Measurements from ENCODE around the gene ALDH1B1.
"Not testable (repeated sequence)": the region's sequence is repeated elsewhere in the genome, so short reads cannot be mapped to it uniquely, and the experiment has no call there.

Gene ALDH1B1

GRCh38 chr9:38396371-38396671 lies 3.8 kb downstream of the ALDH1B1 start:
- no peaks in the 10 kb centered on the region for H3K9me3 ChIP-seq (ENCODE audit: low read length)
- H3K27me3 ChIP-seq (ENCODE audit: insufficient read depth, low read length): no peaks in the 10 kb centered on the region
- peaks cover 13% of the 10 kb centered on the region for H3K4me1 ChIP-seq (ENCODE audit: insufficient read depth, low read length)
- peaks cover 30% of the 10 kb centered on the region for H3K36me3 ChIP-seq (ENCODE audit: insufficient read depth, low read length)
- no peak overlapping the region for H2AFZ ChIP-seq (ENCODE audit: low read depth, low read length)
- no peak overlapping the region for H3K4me3 ChIP-seq (ENCODE audit: low read length)

- not testable (repeated sequence) for H3K27me3 ChIP-seq (ENCODE audit: insufficient read depth, low read length); H2AFZ ChIP-seq (ENCODE audit: low read depth, low read length); H3K4me3 ChIP-seq (ENCODE audit: low read length); H3K4me1 ChIP-seq (ENCODE audit: insufficient read depth, low read length); H3K9me3 ChIP-seq (ENCODE audit: low read length)
- H3K36me3 ChIP-seq (ENCODE audit: insufficient read depth, low read length): peaks cover 30% of the 10 kb centered on the region
These were observed 6.7 kb downstream of the ALDH1B1 start for GRCh38 chr9:38399191-38399590.

- no peaks in the 10 kb centered on the region for H3K9me3 ChIP-seq (ENCODE audit: low read length)
- H3K4me3 ChIP-seq (ENCODE audit: low read length): no peak overlapping the region
- H3K27me3 ChIP-seq (ENCODE audit: insufficient read depth, low read length): no peaks in the 10 kb centered on the region
- H3K36me3 ChIP-seq (ENCODE audit: insufficient read depth, low read length): peaks cover 21% of the 10 kb centered on the region
- peaks cover 3% of the 10 kb centered on the region for H3K4me1 ChIP-seq (ENCODE audit: insufficient read depth, low read length)
- no peak overlapping the region for H2AFZ ChIP-seq (ENCODE audit: low read depth, low read length)
These were observed 9.5 kb downstream of the ALDH1B1 start for GRCh38 chr9:38401994-38402393.

GRCh38 chr9:38404314-38404713 lies 11.8 kb downstream of the ALDH1B1 start:
- Histone ChIP-seq H3K4me1 (ENCODE audit: insufficient read depth, low read length) (peaks cover 3% of the 10 kb centered on the region), H2AFZ (ENCODE audit: low read depth, low read length) (no peak overlapping the region), H3K4me3 (ENCODE audit: low read length) (no peak overlapping the region), H3K9me3 (ENCODE audit: low read length) (no peaks in the 10 kb centered on the region), H3K27me3 (ENCODE audit: insufficient read depth, low read length) (no peaks in the 10 kb centered on the region), H3K36me3 (ENCODE audit: insufficient read depth, low read length) (peaks cover 25% of the 10 kb centered on the region)

GRCh38 chr9:38405785-38406184 lies 13.3 kb downstream of the ALDH1B1 start:
- H3K27me3 ChIP-seq (ENCODE audit: insufficient read depth, low read length): no peaks in the 10 kb centered on the region
- no peak overlapping the region for H3K4me3 ChIP-seq (ENCODE audit: low read length)
- H2AFZ ChIP-seq (ENCODE audit: low read depth, low read length): no peak overlapping the region
- peaks cover 31% of the 10 kb centered on the region for H3K36me3 ChIP-seq (ENCODE audit: insufficient read depth, low read length)
- H3K4me1 ChIP-seq (ENCODE audit: insufficient read depth, low read length): peaks cover 2% of the 10 kb centered on the region
- H3K9me3 ChIP-seq (ENCODE audit: low read length): no peaks in the 10 kb centered on the region

GRCh38 chr9:38406476-38407186 lies 14.1 kb downstream of the ALDH1B1 start:
- Histone ChIP-seq H3K36me3 (ENCODE audit: insufficient read depth, low read length) (peaks cover 39% of the 10 kb centered on the region), H3K4me3 (ENCODE audit: low read length) (no peak overlapping the region), H3K27me3 (ENCODE audit: insufficient read depth, low read length) (no peaks in the 10 kb centered on the region), H3K4me1 (ENCODE audit: insufficient read depth, low read length) (no peaks in the 10 kb centered on the region), H3K9me3 (ENCODE audit: low read length) (no peaks in the 10 kb centered on the region), H2AFZ (ENCODE audit: low read depth, low read length) (no peak overlapping the region)

GRCh38 chr9:38408719-38409118 lies 16.2 kb downstream of the ALDH1B1 start:
- H3K4me3 ChIP-seq (ENCODE audit: low read length): no peak overlapping the region
- H2AFZ ChIP-seq (ENCODE audit: low read depth, low read length): no peak overlapping the region
- no peaks in the 10 kb centered on the region for H3K27me3 ChIP-seq (ENCODE audit: insufficient read depth, low read length)
- H3K36me3 ChIP-seq (ENCODE audit: insufficient read depth, low read length): peaks cover 56% of the 10 kb centered on the region
- H3K9me3 ChIP-seq (ENCODE audit: low read length): no peaks in the 10 kb centered on the region
- no peaks in the 10 kb centered on the region for H3K4me1 ChIP-seq (ENCODE audit: insufficient read depth, low read length)

- Histone ChIP-seq H3K9me3 (ENCODE audit: low read length) (no peaks in the 10 kb centered on the region), H2AFZ (ENCODE audit: low read depth, low read length) (no peak overlapping the region), H3K4me3 (ENCODE audit: low read length) (no peak overlapping the region), H3K36me3 (ENCODE audit: insufficient read depth, low read length) (peaks cover 55% of the 10 kb centered on the region), H3K4me1 (ENCODE audit: insufficient read depth, low read length) (peaks cover 19% of the 10 kb centered on the region), H3K27me3 (ENCODE audit: insufficient read depth, low read length) (no peaks in the 10 kb centered on the region)
These were observed 20.2 kb downstream of the ALDH1B1 start for GRCh38 chr9:38412751-38413150.

GRCh38 chr9:38413283-38413682 lies 20.8 kb downstream of the ALDH1B1 start:
- H3K36me3 ChIP-seq (ENCODE audit: insufficient read depth, low read length): peaks cover 60% of the 10 kb centered on the region
- H3K4me3 ChIP-seq (ENCODE audit: low read length): no peak overlapping the region
- peaks cover 23% of the 10 kb centered on the region for H3K4me1 ChIP-seq (ENCODE audit: insufficient read depth, low read length)
- no peaks in the 10 kb centered on the region for H3K27me3 ChIP-seq (ENCODE audit: insufficient read depth, low read length)
- no peaks in the 10 kb centered on the region for H3K9me3 ChIP-seq (ENCODE audit: low read length)
- H2AFZ ChIP-seq (ENCODE audit: low read depth, low read length): no peak overlapping the region

- H2AFZ ChIP-seq (ENCODE audit: low read depth, low read length): no peak overlapping the region
- H3K9me3 ChIP-seq (ENCODE audit: low read length): no peaks in the 10 kb centered on the region
- H3K36me3 ChIP-seq (ENCODE audit: insufficient read depth, low read length): peaks cover 54% of the 10 kb centered on the region
- peaks cover 32% of the 10 kb centered on the region for H3K4me1 ChIP-seq (ENCODE audit: insufficient read depth, low read length)
- H3K27me3 ChIP-seq (ENCODE audit: insufficient read depth, low read length): no peaks in the 10 kb centered on the region
- H3K4me3 ChIP-seq (ENCODE audit: low read length): no peak overlapping the region
These were observed 21.7 kb downstream of the ALDH1B1 start for GRCh38 chr9:38414040-38414723.

GRCh38 chr9:38415856-38416255 lies 23.4 kb downstream of the ALDH1B1 start:
- Histone ChIP-seq H3K9me3 (ENCODE audit: low read length) (no peaks in the 10 kb centered on the region), H3K36me3 (ENCODE audit: insufficient read depth, low read length) (peaks cover 46% of the 10 kb centered on the region), H3K27me3 (ENCODE audit: insufficient read depth, low read length) (no peaks in the 10 kb centered on the region), H3K4me1 (ENCODE audit: insufficient read depth, low read length) (peaks cover 46% of the 10 kb centered on the region), H3K4me3 (ENCODE audit: low read length) (no peak overlapping the region), H2AFZ (ENCODE audit: low read depth, low read length) (no peak overlapping the region)

GRCh38 chr9:38416461-38416860 lies 24.0 kb downstream of the ALDH1B1 start:
- Histone ChIP-seq H3K4me1 (ENCODE audit: insufficient read depth, low read length) (peaks cover 51% of the 10 kb centered on the region), H2AFZ (ENCODE audit: low read depth, low read length) (no peak overlapping the region), H3K36me3 (ENCODE audit: insufficient read depth, low read length) (peaks cover 40% of the 10 kb centered on the region), H3K27me3 (ENCODE audit: insufficient read depth, low read length) (no peaks in the 10 kb centered on the region), H3K9me3 (ENCODE audit: low read length) (no peaks in the 10 kb centered on the region), H3K4me3 (ENCODE audit: low read length) (no peak overlapping the region)

- no peak overlapping the region for H2AFZ ChIP-seq (ENCODE audit: low read depth, low read length)
- no peak overlapping the region for H3K4me3 ChIP-seq (ENCODE audit: low read length)
- H3K9me3 ChIP-seq (ENCODE audit: low read length): no peaks in the 10 kb centered on the region
- H3K27me3 ChIP-seq (ENCODE audit: insufficient read depth, low read length): no peaks in the 10 kb centered on the region
- peaks cover 57% of the 10 kb centered on the region for H3K4me1 ChIP-seq (ENCODE audit: insufficient read depth, low read length)
- H3K36me3 ChIP-seq (ENCODE audit: insufficient read depth, low read length): peaks cover 33% of the 10 kb centered on the region
These were observed 24.8 kb downstream of the ALDH1B1 start for GRCh38 chr9:38417003-38417945.

Data from neuron (in vitro differentiated cells).